Measurements from ENCODE around the gene SCD. TPM values are rescaled to one million over a fixed set of nuclear protein-coding genes. Genes with fewer than 3 reads are reported as not detected.

Gene SCD
- total and polyA plus RNA-seq, 2 experiments from 2014 or later: 325 to 816 TPM

DNA sequence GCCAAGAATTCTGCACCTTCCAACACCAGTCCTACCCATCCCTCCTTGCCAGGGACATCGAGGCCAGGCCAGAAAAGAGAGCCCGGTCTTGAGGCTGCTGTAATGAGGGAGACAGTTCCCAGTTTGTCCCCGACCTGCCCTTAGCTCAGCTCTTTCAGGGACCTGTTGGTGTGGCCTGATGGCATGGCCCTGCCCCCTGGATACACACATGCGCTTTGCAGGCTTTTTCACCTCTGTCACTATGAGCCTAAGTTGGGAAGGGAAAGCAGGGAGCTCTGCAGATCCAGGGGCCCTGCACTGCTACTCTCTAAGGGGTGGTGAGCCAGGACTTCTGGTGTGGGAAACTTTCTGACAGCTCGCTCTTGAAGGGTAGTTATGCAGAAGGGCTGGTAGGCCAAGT, 2.1 kb downstream of the SCD start (continued):
- TF ChIP-seq, protein P1, sequence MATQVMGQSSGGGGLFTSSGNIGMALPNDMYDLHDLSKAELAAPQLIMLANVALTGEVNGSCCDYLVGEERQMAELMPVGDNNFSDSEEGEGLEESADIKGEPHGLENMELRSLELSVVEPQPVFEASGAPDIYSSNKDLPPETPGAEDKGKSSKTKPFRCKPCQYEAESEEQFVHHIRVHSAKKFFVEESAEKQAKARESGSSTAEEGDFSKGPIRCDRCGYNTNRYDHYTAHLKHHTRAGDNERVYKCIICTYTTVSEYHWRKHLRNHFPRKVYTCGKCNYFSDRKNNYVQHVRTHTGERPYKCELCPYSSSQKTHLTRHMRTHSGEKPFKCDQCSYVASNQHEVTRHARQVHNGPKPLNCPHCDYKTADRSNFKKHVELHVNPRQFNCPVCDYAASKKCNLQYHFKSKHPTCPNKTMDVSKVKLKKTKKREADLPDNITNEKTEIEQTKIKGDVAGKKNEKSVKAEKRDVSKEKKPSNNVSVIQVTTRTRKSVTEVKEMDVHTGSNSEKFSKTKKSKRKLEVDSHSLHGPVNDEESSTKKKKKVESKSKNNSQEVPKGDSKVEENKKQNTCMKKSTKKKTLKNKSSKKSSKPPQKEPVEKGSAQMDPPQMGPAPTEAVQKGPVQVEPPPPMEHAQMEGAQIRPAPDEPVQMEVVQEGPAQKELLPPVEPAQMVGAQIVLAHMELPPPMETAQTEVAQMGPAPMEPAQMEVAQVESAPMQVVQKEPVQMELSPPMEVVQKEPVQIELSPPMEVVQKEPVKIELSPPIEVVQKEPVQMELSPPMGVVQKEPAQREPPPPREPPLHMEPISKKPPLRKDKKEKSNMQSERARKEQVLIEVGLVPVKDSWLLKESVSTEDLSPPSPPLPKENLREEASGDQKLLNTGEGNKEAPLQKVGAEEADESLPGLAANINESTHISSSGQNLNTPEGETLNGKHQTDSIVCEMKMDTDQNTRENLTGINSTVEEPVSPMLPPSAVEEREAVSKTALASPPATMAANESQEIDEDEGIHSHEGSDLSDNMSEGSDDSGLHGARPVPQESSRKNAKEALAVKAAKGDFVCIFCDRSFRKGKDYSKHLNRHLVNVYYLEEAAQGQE (IDR thresholded peaks at IDR 0.05; ENCODE audit: unreplicated experiment): no peak
- TF ChIP-seq ZNF114 (CRISPR knock-in tag; IDR thresholded peaks at IDR 0.05) (no peak), NANOG (IDR thresholded peaks at IDR 0.05; ENCODE audit: borderline replicate concordance) (no peak), CREB1 (CRISPR knock-in tag; IDR thresholded peaks at IDR 0.05; ENCODE audit: low read depth) (no peak), ZNF331 (CRISPR knock-in tag; IDR thresholded peaks at IDR 0.05; ENCODE audit: low read depth) (no peak)
- TF ChIP-seq, protein P2, sequence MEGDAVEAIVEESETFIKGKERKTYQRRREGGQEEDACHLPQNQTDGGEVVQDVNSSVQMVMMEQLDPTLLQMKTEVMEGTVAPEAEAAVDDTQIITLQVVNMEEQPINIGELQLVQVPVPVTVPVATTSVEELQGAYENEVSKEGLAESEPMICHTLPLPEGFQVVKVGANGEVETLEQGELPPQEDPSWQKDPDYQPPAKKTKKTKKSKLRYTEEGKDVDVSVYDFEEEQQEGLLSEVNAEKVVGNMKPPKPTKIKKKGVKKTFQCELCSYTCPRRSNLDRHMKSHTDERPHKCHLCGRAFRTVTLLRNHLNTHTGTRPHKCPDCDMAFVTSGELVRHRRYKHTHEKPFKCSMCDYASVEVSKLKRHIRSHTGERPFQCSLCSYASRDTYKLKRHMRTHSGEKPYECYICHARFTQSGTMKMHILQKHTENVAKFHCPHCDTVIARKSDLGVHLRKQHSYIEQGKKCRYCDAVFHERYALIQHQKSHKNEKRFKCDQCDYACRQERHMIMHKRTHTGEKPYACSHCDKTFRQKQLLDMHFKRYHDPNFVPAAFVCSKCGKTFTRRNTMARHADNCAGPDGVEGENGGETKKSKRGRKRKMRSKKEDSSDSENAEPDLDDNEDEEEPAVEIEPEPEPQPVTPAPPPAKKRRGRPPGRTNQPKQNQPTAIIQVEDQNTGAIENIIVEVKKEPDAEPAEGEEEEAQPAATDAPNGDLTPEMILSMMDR (conservative IDR thresholded peaks at IDR 0.05; ENCODE audit: low read depth in 2 of 2): no peak
- TF ChIP-seq, protein P3, sequence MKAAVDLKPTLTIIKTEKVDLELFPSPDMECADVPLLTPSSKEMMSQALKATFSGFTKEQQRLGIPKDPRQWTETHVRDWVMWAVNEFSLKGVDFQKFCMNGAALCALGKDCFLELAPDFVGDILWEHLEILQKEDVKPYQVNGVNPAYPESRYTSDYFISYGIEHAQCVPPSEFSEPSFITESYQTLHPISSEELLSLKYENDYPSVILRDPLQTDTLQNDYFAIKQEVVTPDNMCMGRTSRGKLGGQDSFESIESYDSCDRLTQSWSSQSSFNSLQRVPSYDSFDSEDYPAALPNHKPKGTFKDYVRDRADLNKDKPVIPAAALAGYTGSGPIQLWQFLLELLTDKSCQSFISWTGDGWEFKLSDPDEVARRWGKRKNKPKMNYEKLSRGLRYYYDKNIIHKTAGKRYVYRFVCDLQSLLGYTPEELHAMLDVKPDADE (IDR thresholded peaks at IDR 0.05): no peak

DNA sequence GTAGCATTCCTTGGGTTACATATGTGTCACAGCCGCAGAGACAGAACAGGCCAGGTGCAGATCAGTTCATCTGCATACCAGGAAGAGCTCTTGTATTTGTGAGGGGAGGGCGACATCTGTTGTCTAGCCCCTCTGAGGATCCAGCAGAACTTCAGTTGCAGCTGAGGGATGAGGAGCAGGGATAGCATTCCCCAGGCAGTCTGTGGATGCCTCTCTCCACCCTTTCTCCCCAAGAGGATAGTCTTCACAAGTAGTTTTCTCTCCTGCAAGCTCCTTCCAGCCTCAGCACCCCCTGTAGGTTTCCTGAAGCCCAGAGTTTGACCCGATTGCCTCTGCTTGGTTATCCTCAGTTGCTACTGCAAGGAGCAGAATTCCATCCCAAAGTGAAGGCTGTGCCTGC, 2.6 kb downstream of the SCD start:
- Mint-ChIP-seq H3K4me1 (peaks cover 58% of the 10 kb centered on the region), H3K4me3 (peak overlapping the region; percentile 92), H3K36me3 (ENCODE audit: low read depth) (peaks cover 72% of the 10 kb centered on the region), H3K27ac (no peak overlapping the region; the same call in 1 of the 2 replicates), H3K9me3 (no peaks in the 10 kb centered on the region), H3K27me3 (ENCODE audit: insufficient read depth, low read depth, poor library complexity) (peaks cover 14% of the 10 kb centered on the region)
- Histone ChIP-seq H3K4me3 (peak overlapping the region; percentile 100), H3K9me2 (ENCODE audit: insufficient read depth) (no peaks in the 10 kb centered on the region), H4K20me1 (replicated peaks; ENCODE audit: insufficient read depth) (peaks cover 69% of the 10 kb centered on the region), H3K4me2 (peak overlapping the region; percentile 99), H2AFZ (no peak overlapping the region), H3K79me2 (replicated peaks; ENCODE audit: insufficient read depth) (peaks cover 91% of the 10 kb centered on the region), H3K4me1 (ENCODE audit: insufficient read depth) (peaks cover 59% of the 10 kb centered on the region), H3K27ac (ENCODE audit: low read depth) (peak overlapping the region; percentile 63; the same call in 1 of the 2 replicates), H3K27me3 (ENCODE audit: insufficient read depth) (no peaks in the 10 kb centered on the region), H3F3A (replicated peaks; ENCODE audit: low read depth) (peaks cover 43% of the 10 kb centered on the region), H3K36me3 (ENCODE audit: insufficient read depth) (peaks cover 67% of the 10 kb centered on the region)
- DNase-seq (ENCODE audit: low spot score): no peak
- ATAC-seq: no peak
- TF ChIP-seq, protein P3 (IDR thresholded peaks at IDR 0.05): no peak
- TF ChIP-seq POLR2AphosphoS5 (IDR thresholded peaks at IDR 0.05; ENCODE audit: low read depth) (no peak), JUNB (IDR thresholded peaks at IDR 0.05; ENCODE audit: unreplicated experiment) (no peak)
- TF ChIP-seq, protein P2 (conservative IDR thresholded peaks at IDR 0.05; ENCODE audit: low read depth in 2 of 2): no peak

Data from GM23338 (cell line).